DMS153 (cell line): ENCODE results near the gene FUT8.

Source experiments
- DNase-seq: peaks from one replicate; lab custom pipeline; 2025; lab: John Stamatoyannopoulos, UW

Gene FUT8

GRCh38 chr14:65412032-65412846 is at the start of gene FUT8:
FUT8 (plus strand) TSS chr14:65412730; CDS start chr14:65561564, 148,834 bp downstream.
- DNase-seq, result peak; percentile 92

GRCh38 chr14:65366802-65367565 is 45.5 kb upstream of the FUT8 start:
- DNase-seq, result no peak

- DNase-seq, result no peak
Observed at GRCh38 chr14:65369560-65369959, 43.0 kb upstream of the FUT8 start.

- DNase-seq, result no peak
Observed at GRCh38 chr14:65370801-65371248, 41.7 kb upstream of the FUT8 start.

GRCh38 chr14:65371784-65372183 is 40.7 kb upstream of the FUT8 start:
- DNase-seq, result no peak

GRCh38 chr14:65373016-65373670 is 39.4 kb upstream of the FUT8 start:
- DNase-seq, result no peak

GRCh38 chr14:65373671-65374039 is 38.9 kb upstream of the FUT8 start:
- DNase-seq, result no peak

- no peak for DNase-seq
Observed at GRCh38 chr14:65377576-65377975, 35.0 kb upstream of the FUT8 start.

GRCh38 chr14:65382586-65382985 is 29.9 kb upstream of the FUT8 start:
- no peak for DNase-seq

GRCh38 chr14:65387171-65387570 is 25.4 kb upstream of the FUT8 start:
- DNase-seq, result no peak

- DNase-seq, result no peak
Observed at GRCh38 chr14:65387628-65388027, 24.9 kb upstream of the FUT8 start.

GRCh38 chr14:65392296-65392695 is 20.2 kb upstream of the FUT8 start:
- no peak for DNase-seq

GRCh38 chr14:65396082-65396910 is 16.2 kb upstream of the FUT8 start:
- no peak for DNase-seq

GRCh38 chr14:65403231-65403630 is 9.3 kb upstream of the FUT8 start:
- no peak for DNase-seq

GRCh38 chr14:65408113-65408512 is 4.4 kb upstream of the FUT8 start:
- DNase-seq, result no peak

- no peak for DNase-seq
Observed at GRCh38 chr14:65410640-65411039, 1.9 kb upstream of the FUT8 start.

- DNase-seq, result peak; percentile 85
Observed at GRCh38 chr14:65411656-65412031, 886 bp upstream of the FUT8 start.

- peak; percentile 74 for DNase-seq
Observed at GRCh38 chr14:65412856-65413738, 567 bp downstream of the FUT8 start.

- no peak for DNase-seq
Observed at GRCh38 chr14:65413739-65414045, 1.2 kb downstream of the FUT8 start.

- no peak for DNase-seq
Observed at GRCh38 chr14:65414961-65415589, 2.5 kb downstream of the FUT8 start.

GRCh38 chr14:65415613-65416012 is 3.1 kb downstream of the FUT8 start:
- no peak for DNase-seq
